ENCODE results near the gene GTF3C1.

GRCh38 chr16:27517664-27518063, 32.0 kb downstream of the GTF3C1 start:
- TF ChIP-seq CTCF (IDR thresholded peaks at IDR 0.05), result no peak
- no peak for TF ChIP-seq POLR2A (IDR thresholded peaks at IDR 0.05)
